ENCODE data around the gene ZNF416. TPM values are rescaled to one million over a fixed set of nuclear protein-coding genes. Genes with fewer than 3 reads are reported as not detected.

ZNF416 gene
- polyA plus RNA-seq, 4 donors, result 7.3 to 10.1 (median 8.6) TPM

- DNase-seq (ENCODE audit: low read depth in 4 of 4, low spot score in 3 of 4), result peak; percentile 68 to 81 (median 79)
Observed at GRCh38 chr19:57559404-57560025, 19.2 kb downstream of the ZNF416 start, which contains the start of gene ZNF550. TSS of gene ZNF550 (minus strand) at chr19:57559863. CDS start at chr19:57559682, 181 bp downstream.

GRCh38 chr19:57559008-57559403 is 19.7 kb downstream of the ZNF416 start:
- DNase-seq (ENCODE audit: low read depth in 4 of 4, low spot score in 3 of 4), result no peak

GRCh38 chr19:57558525-57558924 is 20.2 kb downstream of the ZNF416 start:
- no peak for DNase-seq (ENCODE audit: low read depth in 4 of 4, low spot score in 3 of 4)

- no peak for DNase-seq (ENCODE audit: low read depth in 4 of 4, low spot score in 3 of 4)
Observed at GRCh38 chr19:57557659-57558058, 21.1 kb downstream of the ZNF416 start.

- no peak for DNase-seq (ENCODE audit: low read depth in 4 of 4, low spot score in 3 of 4)
Observed at GRCh38 chr19:57552432-57552831, 26.3 kb downstream of the ZNF416 start.

GRCh38 chr19:57546513-57546912 is 32.2 kb downstream of the ZNF416 start:
- no peak for DNase-seq (ENCODE audit: low read depth in 4 of 4, low spot score in 3 of 4)

GRCh38 chr19:57537953-57538547 is 40.7 kb downstream of the ZNF416 start:
- DNase-seq (ENCODE audit: low read depth in 4 of 4, low spot score in 3 of 4), result no peak

- DNase-seq (ENCODE audit: low read depth in 4 of 4, low spot score in 3 of 4), result peak; percentile 75 to 88 (median 80)
Observed at GRCh38 chr19:57527136-57527881, 51.4 kb downstream of the ZNF416 start, which contains the start of gene ZNF549. TSS of gene ZNF549 (plus strand) at chr19:57527356. CDS start at chr19:57527574, 218 bp downstream.

Other genes starting within 250 kb of the ZNF416 start
- gene ZNF304, start 227.6 kb downstream of the ZNF416 start, polyA plus RNA-seq (ENCODE audit: insufficient read length in 4 of 4), result 10 to 100 TPM; 14.7 to 19.0 (median 17.1) TPM
- 10 to 100 TPM; 14.8 to 20.2 (median 16.6) TPM for gene TRAPPC2B, start 215.4 kb downstream of the ZNF416 start, polyA plus RNA-seq (ENCODE audit: insufficient read length in 4 of 4)
- 1 to 10 TPM; 2.5 to 6.6 (median 6.0) TPM for gene ZNF547, start 215.4 kb downstream of the ZNF416 start, polyA plus RNA-seq (ENCODE audit: insufficient read length in 4 of 4)
- 10 to 100 TPM; 21.8 to 27.6 (median 24.8) TPM for gene ZNF548, start 189.1 kb downstream of the ZNF416 start, polyA plus RNA-seq (ENCODE audit: insufficient read length in 4 of 4)
- gene ZNF17, start 167.8 kb downstream of the ZNF416 start, polyA plus RNA-seq (ENCODE audit: insufficient read length in 4 of 4), result 10 to 100 TPM; 11.7 to 13.9 (median 12.3) TPM
- gene ZNF749, start 143.6 kb downstream of the ZNF416 start, polyA plus RNA-seq (ENCODE audit: insufficient read length in 4 of 4), result 10 to 100 TPM in 3 of 4 donors, 1 to 10 TPM in 1; 5.6 to 14.0 (median 12.7) TPM
- gene VN1R1, start 121.8 kb downstream of the ZNF416 start, polyA plus RNA-seq (ENCODE audit: insufficient read length in 4 of 4), result 1 to 10 TPM; 1.6 to 5.8 (median 3.1) TPM
- 10 to 100 TPM in 3 of 4 donors, 1 to 10 TPM in 1; 9.8 to 23.2 (median 22.3) TPM for gene ZNF772, start 101.3 kb downstream of the ZNF416 start, polyA plus RNA-seq (ENCODE audit: insufficient read length in 4 of 4)
- 10 to 100 TPM; 14.2 to 23.6 (median 20.2) TPM for gene ZNF419, start 91.2 kb downstream of the ZNF416 start, polyA plus RNA-seq (ENCODE audit: insufficient read length in 4 of 4)
- 10 to 100 TPM; 10.1 to 13.9 (median 11.6) TPM for gene ZNF773, start 79.0 kb downstream of the ZNF416 start, polyA plus RNA-seq (ENCODE audit: insufficient read length in 4 of 4)
- gene ZNF549, start 51.6 kb downstream of the ZNF416 start, polyA plus RNA-seq (ENCODE audit: insufficient read length in 4 of 4), result 10 to 100 TPM; 10.5 to 15.7 (median 14.1) TPM
- 10 to 100 TPM; 15.1 to 22.7 (median 21.1) TPM for gene ZNF550, start 19.0 kb downstream of the ZNF416 start, polyA plus RNA-seq (ENCODE audit: insufficient read length in 4 of 4)
- 10 to 100 TPM; 12.9 to 21.4 (median 17.3) TPM for gene ZIK1, start 5.2 kb upstream of the ZNF416 start, polyA plus RNA-seq (ENCODE audit: insufficient read length in 4 of 4)
- 1 to 10 TPM; 4.4 to 5.4 (median 4.7) TPM for gene ZNF530, start 21.0 kb upstream of the ZNF416 start, polyA plus RNA-seq (ENCODE audit: insufficient read length in 4 of 4)
- gene ZNF134, start 35.3 kb upstream of the ZNF416 start, polyA plus RNA-seq (ENCODE audit: insufficient read length in 4 of 4), result 10 to 100 TPM; 16.0 to 28.1 (median 27.1) TPM
- 10 to 100 TPM; 24.7 to 46.4 (median 32.4) TPM for gene ZNF211, start 54.3 kb upstream of the ZNF416 start, polyA plus RNA-seq (ENCODE audit: insufficient read length in 4 of 4)
- under 1 TPM in 2 of 4 donors, not detected in 2; 0.09 to 0.17 TPM for gene ZSCAN4, start 90.0 kb upstream of the ZNF416 start, polyA plus RNA-seq (ENCODE audit: insufficient read length in 4 of 4)
- 10 to 100 TPM in 3 of 4 donors, 1 to 10 TPM in 1; 9.3 to 17.4 (median 15.0) TPM for gene ZNF551, start 103.1 kb upstream of the ZNF416 start, polyA plus RNA-seq (ENCODE audit: insufficient read length in 4 of 4)
- gene ZNF154, start 130.3 kb upstream of the ZNF416 start, polyA plus RNA-seq (ENCODE audit: insufficient read length in 4 of 4), result 10 to 100 TPM; 22.8 to 33.6 (median 31.2) TPM
- 10 to 100 TPM in 3 of 4 donors, 1 to 10 TPM in 1; 9.4 to 19.4 (median 19.3) TPM for gene ZNF671, start 148.7 kb upstream of the ZNF416 start, polyA plus RNA-seq (ENCODE audit: insufficient read length in 4 of 4)
- 10 to 100 TPM; 24.9 to 39.6 (median 36.9) TPM for gene ZNF776, start 167.9 kb upstream of the ZNF416 start, polyA plus RNA-seq (ENCODE audit: insufficient read length in 4 of 4)
- gene ZNF586, start 190.8 kb upstream of the ZNF416 start, polyA plus RNA-seq (ENCODE audit: insufficient read length in 4 of 4), result 10 to 100 TPM; 15.6 to 27.2 (median 22.7) TPM
- gene ZNF552, start 236.0 kb upstream of the ZNF416 start, polyA plus RNA-seq (ENCODE audit: insufficient read length in 4 of 4), result 10 to 100 TPM in 3 of 4 donors, 1 to 10 TPM in 1; 6.3 to 27.4 (median 18.0) TPM

Data from left renal pelvis (tissue), 4 donors.